Measurements from ENCODE around the gene FEZ2.

FEZ2 gene

DNA sequence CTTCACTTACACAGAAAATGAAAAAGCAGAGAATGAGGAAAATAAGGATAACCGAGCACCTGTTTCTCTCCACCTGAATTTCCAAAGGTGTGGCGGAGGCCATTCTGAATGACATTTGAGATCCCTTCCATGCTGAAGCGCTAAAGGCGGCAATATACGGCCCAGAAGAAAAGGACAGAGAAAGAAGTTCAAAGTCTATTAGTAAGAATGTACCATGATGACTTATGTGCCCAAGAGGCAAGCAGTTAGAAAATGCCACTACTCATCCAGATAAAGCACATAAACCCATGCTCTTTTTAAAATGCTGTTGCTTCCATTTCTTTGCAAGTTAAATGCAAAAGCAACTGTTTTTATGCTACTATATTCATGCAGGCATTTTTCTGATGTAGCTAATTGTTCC, 37.2 kb downstream of the FEZ2 start:
- no peak for DNase-seq

GRCh38 chr2:36559221-36559942, 38.6 kb downstream of the FEZ2 start:
- no peak for DNase-seq

- no peak for DNase-seq
Measured at GRCh38 chr2:36556842-36557241, 41.1 kb downstream of the FEZ2 start.

- DNase-seq: no peak
Measured at GRCh38 chr2:36555789-36556188, 42.2 kb downstream of the FEZ2 start.

GRCh38 chr2:36554531-36554930, 43.4 kb downstream of the FEZ2 start:
- DNase-seq: no peak

DNA sequence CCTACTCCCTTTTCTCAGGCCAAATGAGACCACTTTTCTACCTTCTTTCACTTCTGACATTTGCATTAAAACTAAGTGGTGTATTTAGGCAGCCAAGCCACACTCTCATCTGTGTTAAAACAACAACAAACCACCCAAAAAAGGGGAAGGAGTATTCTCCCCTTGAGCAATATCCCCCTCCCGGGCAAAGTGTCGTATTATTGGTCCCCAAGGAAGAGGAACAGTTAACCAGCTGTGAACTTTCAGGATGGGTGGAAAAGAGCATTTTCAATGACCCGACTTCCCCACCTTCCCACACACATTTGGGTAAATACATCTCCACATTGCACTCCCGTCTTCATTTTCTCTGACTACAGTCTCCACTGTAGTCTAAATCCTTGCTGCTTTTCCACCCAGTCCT, 44.3 kb downstream of the FEZ2 start:
- no peak for DNase-seq

DNA sequence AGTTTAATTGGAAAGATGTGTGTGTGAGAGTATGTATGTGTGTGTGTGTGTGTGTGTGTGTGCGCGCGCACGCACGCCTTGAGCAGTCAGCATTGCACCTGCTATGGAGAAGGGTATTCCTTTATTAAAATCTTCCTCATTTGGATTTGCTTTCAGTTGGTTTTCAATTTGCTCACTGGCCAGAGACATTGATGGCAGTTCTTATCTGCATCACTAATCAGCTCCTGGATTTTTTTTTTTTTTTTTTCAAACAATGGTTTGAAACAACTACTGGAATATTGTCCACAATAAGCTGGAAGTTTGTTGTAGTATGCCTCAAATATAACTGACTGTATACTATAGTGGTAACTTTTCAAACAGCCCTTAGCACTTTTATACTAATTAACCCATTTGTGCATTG, 48.0 kb downstream of the FEZ2 start:
- no peak for DNase-seq

- DNase-seq: no peak
Measured at GRCh38 chr2:36549165-36549574, 48.8 kb downstream of the FEZ2 start.

- no peak for DNase-seq
Measured at GRCh38 chr2:36547906-36548305, 50.1 kb downstream of the FEZ2 start.

DNA sequence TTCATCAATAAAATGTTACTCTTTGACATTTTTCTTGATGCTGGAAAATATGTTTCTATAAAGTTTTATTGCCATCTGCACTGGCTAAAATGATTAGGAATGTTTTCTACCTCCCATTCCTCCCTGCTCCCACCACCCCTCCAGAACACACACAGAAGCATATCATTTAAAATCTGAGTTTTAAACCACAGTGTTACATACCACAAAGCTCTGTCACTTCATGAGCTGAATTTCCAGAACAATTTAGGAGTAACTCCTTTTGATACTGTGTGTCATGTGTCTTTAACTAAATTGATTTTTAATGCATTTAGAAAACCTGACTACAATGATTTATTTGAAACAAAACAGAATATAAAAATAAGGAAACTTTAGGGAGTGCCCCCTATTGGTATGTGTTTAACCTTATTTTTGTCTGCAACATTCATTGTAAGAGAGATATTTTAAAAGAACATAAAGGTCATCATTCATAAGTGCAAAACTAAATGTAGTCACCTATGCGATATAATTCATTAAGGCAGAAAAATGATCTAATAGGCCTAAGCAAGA, 52.0 kb downstream of the FEZ2 start:
- no peak for DNase-seq

GRCh38 chr2:36544638-36545338, 53.2 kb downstream of the FEZ2 start:
- no peak for DNase-seq

DNA sequence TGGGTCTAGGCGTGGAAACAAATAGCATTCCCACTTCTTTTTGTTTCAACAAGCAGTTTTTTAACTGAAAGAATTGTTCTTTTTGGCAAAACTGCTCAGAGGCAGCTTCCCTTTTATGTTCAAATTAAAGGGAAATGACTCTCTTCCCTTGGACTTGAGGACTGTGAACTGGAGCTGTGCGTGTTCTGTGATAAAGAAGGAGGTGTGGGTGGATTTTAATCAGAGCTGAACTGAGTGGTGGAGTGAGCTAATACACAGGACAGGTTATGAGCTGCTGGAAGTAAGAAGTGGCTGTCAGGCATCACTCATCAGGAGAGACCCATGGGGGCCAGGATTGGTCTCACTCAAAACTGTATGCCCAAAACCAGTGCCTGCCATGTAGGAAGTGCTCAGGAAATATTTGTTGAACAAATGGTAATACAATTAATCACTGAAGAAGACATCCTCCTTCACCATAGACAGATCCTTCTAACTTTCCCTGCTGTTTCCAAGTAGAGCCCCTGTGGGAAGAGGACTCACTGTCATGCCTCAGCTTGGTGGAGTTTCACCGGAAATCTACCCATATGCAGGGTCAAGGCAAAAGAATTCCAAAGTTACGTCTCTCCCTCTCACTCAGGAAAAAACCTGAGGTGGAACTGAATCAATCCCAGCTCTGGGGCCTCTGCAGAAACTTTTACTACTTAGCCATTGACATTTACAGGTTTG, 55.9 kb downstream of the FEZ2 start:
- no peak for DNase-seq

- DNase-seq: no peak
Measured at GRCh38 chr2:36540986-36541754, 56.8 kb downstream of the FEZ2 start.

- no peak for DNase-seq
Measured at GRCh38 chr2:36539631-36540030, 58.3 kb downstream of the FEZ2 start.

DNA sequence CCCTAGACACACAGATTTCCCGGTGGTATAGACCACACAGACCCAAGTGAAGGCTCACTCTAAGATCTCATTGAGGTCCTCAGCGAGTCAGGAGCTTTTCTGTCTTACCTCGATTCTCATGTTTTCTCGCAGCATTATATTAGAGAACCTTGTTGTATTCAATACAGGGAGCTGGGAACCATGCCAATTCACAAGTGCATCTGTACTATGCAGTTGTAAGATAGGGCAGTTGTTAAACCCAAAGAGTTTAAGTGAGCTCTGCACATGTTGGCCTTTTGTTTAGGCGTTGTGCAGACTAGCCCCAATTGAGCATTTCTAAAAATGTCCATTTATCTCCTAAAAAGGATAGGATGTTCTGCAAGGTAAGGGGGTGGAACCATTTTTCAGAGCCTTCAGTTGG, 59.6 kb downstream of the FEZ2 start:
- DNase-seq: no peak

GRCh38 chr2:36536776-36537175, 61.2 kb downstream of the FEZ2 start:
- no peak for DNase-seq

DNA sequence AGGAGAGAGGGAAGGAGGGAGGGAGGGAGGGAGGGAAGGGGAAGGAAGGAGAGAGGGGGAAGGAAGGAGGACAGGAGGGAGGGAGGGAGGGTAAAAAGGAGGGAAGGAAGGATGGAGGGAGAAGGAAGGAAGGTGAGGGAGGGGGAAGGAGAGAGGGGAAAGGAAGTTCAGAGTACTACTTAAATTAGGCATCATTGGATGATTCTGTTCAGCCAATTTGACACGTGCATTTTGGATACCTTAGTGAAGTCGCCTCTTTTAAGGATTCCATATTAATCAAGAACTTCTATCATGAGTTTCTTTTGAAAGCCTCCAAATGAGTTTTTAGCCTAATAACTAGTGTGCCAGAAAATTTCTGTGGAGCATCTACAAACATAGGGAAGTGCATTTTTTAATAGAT, 62.9 kb downstream of the FEZ2 start:
- no peak for DNase-seq

GRCh38 chr2:36534275-36534799, 63.6 kb downstream of the FEZ2 start:
- DNase-seq: no peak

DNA sequence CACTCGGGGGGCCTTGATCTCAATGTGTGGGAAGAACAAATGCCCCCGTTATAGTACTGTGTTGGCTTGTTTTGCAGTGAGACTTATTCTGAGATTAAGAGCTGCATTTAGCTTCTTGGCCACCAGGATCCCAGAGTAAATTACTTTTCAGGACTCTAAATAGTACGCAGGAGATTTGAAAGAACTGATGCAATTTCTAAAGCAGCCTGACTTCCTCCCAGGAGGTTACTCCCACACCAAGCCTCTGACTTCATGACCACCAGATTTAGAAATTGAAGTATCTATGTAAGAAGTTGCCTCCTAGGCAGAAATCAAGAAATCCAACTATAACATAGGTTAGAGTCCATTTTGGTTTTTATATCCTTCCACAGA, 67.0 kb downstream of the FEZ2 start:
- DNase-seq: no peak

- DNase-seq: no peak
Measured at GRCh38 chr2:36530178-36530982, 67.6 kb downstream of the FEZ2 start.

DNA sequence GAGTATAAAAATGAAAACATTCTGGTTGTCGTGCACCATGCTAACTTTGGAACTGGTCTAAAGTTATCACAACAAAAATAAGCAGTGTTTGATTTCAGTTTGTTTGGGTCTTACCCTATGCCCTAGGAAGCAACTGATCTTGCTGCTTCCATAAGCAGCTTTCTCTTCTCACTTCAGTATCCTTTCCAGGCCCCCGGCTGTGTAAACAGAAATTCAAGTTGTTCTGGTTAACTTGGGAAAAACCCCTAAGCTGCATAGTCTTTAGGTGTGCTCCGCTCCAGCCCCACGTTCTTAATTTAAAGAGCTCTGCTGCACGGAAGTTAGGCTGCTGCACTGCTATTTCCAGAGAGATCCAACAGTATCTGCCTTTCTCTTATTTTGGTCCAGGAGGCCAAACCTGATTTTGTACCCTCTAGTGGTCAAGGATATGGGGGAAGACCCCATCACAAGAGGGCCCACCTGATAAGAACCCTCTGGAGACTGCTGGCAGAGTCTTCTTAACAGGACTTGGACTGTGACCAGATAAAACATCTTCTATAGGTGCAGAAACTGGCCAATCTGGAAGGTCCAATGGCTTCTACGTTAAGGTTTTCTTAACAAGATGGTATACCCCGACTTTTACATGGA, 69.1 kb downstream of the FEZ2 start:
- DNase-seq: no peak
